HG02885 (cell line): ENCODE results near the gene HIP1R.
"Not testable (repeated sequence)": the region's sequence is repeated elsewhere in the genome, so short reads cannot be mapped to it uniquely, and the experiment has no call there.

Experiments
- ATAC-seq: cut with Tn5 transposase; IDR thresholded peaks from one replicate; pipeline ENCODE4 v1.9.1; 2021; ENCODE audit warnings: mild to moderate bottlenecking; ENCODE audit not compliant: unreplicated experiment, poor library complexity

HIP1R gene

DNA sequence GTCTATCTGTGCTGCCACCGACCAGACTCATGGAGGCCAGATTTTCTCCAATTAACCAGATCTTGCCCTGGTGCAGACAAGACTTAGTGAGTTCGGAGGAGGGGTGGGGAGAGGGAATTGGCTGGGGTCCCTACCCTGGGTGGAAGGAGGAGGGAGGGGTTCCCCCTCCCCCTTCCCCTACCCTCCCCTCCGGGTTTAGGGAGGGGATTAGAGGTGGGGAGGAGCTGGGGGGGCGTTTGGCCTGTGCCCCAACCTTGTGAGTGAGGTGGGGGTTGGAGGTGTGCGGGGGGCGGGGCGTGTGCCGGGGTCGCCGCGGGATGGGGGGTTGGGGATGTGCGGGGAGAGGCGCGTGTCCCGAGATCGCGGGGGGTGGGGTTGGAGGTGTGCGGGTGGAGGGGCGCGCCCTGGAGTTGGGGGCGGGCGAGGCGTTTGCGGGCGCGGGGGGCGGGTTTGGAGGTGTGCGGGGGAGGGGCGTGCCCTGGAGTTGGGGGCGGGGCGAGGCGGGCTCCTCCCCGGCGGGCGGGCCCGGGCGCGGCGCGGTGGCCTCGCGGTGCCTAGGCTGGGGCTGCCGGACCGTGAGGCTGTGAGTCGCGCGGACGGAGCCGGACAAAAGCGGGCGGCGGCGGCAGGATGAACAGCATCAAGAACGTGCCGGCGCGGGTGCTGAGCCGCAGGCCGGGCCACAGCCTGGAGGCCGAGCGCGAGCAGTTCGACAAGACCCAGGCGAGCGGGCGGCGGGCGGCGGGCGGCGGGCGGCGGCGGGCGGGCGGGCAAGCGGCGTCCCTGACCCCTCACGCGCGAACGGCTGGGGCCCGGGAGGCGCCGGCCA is at the start of gene HIP1R:
Gene HIP1R (plus strand): TSS at position 537 of the 829 bp plus-strand sequence. CDS start 94 bp downstream, at position 631.
- ATAC-seq: no peak

GRCh38 chr12:122785503-122785902 is 49.8 kb upstream of the HIP1R start:
- ATAC-seq: no peak

DNA sequence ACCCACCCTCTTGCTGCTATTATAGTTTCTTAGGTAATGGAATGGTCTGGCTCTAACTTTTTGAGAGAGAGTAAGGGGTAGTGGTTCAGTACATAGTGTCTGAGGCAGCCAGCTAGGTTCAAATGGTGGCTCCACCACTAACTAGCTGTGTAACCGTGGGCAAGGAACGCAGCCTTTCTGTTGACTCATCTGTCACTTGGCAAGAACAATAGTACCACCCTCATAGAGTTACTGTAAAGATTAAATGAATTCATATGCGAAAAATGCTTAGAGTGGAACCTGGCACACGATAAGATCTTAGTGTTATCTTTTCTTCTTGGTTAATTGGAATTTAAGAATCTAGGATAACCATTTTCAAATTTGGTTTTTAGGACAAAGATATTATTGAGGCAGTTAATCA is 46.9 kb upstream of the HIP1R start:
- ATAC-seq: no peak

DNA sequence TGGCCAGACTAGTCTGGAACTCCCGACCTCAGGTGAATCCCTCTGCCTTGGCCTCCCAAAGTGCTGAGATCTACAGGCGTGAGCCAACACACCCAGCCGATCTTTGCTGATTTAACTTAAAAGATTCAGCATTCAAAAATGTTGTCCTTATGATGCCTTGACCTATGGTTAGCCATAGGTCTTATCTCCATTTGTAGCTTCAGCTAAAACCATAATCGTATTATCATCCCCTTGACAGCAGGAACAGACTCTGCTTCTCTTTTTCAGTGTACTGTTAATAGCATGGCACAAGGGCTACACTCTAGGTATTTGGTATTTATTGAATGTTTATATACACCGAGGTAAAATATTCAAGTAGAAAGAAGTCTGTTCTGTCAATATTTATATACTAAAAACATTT is 45.6 kb upstream of the HIP1R start:
- no peak for ATAC-seq

DNA sequence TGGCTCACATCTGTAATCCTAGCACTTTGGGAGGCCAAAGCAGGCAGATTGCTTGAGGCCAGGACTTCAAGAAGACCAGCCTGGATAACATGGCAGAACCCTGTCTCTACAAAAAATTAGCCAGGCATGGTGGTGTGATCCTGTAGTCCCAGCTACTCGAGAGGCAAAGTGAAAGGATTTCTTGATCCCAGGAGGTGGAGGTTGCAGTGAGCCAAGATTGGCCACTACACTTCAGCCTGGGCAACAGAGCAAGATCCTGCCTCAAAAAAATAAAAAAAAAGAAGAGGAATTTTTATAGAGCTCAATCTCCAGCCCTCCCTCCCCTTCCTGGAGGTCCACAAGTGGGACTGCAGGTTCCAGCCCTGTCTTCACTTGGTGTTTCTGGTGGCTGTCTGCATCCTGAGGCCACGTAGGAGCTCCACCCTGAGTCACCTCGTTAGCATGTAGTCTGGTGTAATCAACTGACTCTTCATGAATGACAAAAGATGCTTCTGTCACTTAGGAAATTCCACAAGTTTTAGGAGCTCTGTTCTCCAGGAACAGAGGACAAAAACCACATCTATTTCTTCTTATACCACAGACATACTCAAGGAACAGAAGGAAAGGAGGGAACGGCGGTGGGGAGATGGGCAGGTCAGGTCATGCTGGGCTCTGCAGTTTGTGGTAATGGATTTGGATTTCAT is 44.7 kb upstream of the HIP1R start:
- ATAC-seq: no peak

GRCh38 chr12:122793685-122794106 is 41.6 kb upstream of the HIP1R start:
- no peak for ATAC-seq

DNA sequence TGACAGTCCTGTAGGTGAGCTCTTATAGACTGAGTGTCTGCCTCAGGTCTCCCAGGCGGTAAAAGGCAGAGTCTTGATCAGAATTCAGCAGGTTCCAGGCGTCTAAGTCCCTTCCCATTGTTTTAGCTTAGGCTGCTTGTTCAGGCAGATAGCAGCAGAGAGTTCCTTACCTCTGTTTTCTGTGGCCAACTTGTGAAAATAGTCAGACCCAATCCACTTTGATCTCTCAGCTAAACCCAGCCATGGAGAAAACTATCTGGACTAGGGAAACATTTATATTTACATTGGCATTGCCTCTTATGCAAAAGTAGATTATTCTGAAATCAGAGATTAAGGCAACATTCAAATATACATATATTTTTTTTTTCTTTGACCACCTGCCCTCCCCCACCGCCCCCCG is 39.5 kb upstream of the HIP1R start:
- no peak for ATAC-seq

DNA sequence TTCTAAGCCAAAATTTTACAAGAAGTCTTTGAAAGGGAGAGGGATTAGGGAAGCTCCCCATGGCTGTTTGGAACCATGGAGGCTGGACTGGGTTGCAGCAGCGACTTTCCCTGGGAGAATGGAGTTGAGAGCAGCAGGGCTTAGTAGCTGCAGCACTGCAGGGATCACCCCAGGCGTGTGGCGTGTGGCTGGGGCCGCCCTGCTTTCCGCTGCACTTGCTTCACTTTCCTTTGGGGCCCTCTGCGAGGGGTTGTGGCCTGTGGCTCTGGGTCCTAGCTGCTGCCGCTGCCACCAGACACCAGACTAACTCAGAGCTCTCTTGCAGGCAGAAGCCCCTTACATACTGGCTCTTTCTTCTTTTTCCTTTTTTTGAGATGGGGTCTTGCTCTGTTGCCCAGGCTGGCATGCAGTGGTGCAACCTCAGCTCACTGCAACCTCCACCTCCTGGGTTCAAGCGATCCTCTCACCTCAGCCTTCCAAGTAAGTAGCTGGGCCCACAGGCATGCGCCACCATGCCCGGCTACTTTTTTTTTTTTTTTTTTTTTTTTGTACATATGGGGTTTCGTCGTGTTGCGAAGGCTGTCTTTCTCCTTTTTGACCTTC is 35.5 kb upstream of the HIP1R start:
- no peak for ATAC-seq

- ATAC-seq: no peak
These were observed 31.3 kb upstream of the HIP1R start for GRCh38 chr12:122803937-122804336.

GRCh38 chr12:122804957-122805356 is 30.3 kb upstream of the HIP1R start:
- not testable (repeated sequence) for ATAC-seq

GRCh38 chr12:122807651-122808050 is 27.6 kb upstream of the HIP1R start:
- ATAC-seq: no peak

GRCh38 chr12:122811777-122812176 is 23.5 kb upstream of the HIP1R start:
- no peak for ATAC-seq

DNA sequence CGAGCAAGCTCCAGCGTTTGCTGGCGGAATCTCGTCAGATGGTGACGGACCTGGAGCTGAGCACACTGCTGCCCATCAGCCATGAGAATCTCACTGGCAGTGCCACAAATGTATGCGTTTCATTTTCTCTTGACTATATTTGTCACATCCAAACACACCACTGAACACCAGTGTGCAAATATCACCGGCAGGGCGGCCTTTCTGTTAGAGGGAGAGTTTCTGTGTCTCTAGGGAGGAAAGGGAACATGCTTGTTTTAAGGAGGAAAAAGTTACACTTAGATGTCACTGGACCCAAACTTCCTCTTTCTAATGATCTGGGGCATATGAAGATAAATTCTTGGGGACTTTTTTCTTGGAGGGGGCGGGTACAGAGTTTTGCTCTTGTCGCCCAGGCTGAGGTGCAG is 21.9 kb upstream of the HIP1R start:
- no peak for ATAC-seq

GRCh38 chr12:122819209-122819785 is 16.0 kb upstream of the HIP1R start:
- no peak for ATAC-seq

- ATAC-seq: no peak
These were observed 15.1 kb upstream of the HIP1R start for GRCh38 chr12:122820138-122820537.

DNA sequence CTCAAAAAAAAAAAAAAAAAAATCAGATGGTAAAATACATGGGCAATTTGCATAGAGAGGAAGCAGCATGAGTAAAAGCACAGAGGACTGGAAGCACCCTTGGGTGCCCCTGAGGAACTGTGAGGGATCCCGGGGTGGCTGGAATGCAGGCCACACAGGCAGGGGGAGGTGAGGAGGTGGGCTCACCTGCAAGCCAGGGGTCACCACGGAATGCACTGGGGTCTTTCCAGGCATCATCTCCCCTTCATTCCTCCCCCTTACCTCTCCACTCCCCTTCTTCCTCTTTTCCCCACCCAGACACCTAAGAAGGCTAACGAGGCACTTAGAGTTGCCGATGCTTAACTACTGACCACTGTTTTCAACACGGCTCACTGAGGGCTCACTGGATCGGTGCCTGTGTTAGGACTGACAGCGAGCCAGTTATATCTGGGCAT is 14.4 kb upstream of the HIP1R start:
- ATAC-seq: no peak

GRCh38 chr12:122823429-122823828 is 11.8 kb upstream of the HIP1R start:
- no peak for ATAC-seq

DNA sequence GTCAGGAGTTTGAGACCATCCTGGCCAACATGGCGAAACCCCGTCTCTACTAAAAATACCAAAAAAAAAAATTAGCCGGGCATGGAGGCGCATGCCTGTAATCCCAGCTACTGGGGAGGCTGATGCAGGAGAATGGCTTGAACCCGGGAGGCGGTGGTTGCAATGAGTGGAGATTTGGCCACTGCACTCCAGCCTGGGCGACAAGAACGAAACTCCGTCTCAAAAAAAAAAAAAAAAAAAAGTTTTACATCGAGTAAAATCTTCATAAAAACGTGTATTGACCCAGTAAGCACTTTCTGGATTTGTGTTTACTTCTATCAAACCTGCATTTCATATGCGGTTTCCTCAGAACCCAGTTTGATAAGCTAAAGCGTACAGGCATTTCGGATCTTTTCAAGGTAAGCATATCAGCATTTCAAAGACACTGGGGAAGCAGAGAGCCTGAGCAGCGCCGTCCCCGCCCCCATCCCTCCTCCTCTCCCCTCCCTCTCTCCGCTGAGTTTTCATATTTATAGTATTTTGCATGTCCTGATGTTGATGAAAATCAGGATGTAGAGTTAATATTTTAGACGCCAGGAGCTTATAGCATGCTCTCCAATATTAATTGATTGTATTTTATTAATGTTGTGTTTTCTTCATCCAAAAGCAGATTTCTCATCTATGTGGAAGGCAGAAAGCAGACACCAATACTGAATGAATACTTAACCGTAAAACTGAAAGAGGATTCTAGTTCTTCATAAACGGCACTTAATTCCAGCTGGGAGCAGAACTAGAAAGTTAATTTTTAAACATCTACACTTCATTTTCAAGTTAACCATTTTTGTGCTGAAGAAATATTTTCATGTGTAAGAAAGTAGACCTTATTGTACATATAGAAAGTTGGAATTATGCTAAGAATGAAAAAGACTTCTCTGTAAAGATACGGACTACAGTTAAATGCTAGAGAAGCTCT is 9.2 kb upstream of the HIP1R start:
- no peak for ATAC-seq

- ATAC-seq: no peak
These were observed 8.0 kb upstream of the HIP1R start for GRCh38 chr12:122827258-122827657.
